GM12878 (cell line): ENCODE results near the gene TACC2. TPM values are rescaled to one million over a fixed set of nuclear protein-coding genes. Genes with fewer than 3 reads are reported as not detected.

Experiments used
- ATAC-seq: fragments of 200-7000 bp; cut with Tn5 transposase; 3 replicates; pipeline ENCODE4 v1.9.1; 2020; ENCODE audit warnings: mild to moderate bottlenecking, moderate library complexity
- BruUV-seq: library from RNA; stranded (reverse); fragments of 400-500 nt; replicated peaks from 2 replicates; lab custom pipeline; 2021; lab: Mats Ljungman, UMichigan
- CTCF ChIA-PET: fragments of 300-600 bp; sonication (Branson Sonifier 250); formaldehyde crosslinking; extraction: SDS; loops from one replicate; lab custom pipeline; 2021; ENCODE audit warnings: inconsistent platforms; lab: Yijun Ruan, JAX
- POLR2A ChIA-PET: fragments of 350-600 bp; formaldehyde crosslinking; extraction: SDS; loops from one replicate; lab custom pipeline; 2021; ENCODE audit warnings: inconsistent platforms; lab: Charles Lee
- RAD21 ChIA-PET: fragments of 300-600 bp; sonication (Branson Sonifier 250); formaldehyde crosslinking; loops from one replicate; lab custom pipeline; 2023; ENCODE audit warnings: antibody characterized with exemption; ENCODE audit not compliant: unreplicated experiment; lab: Charles Lee
- SMC1A ChIA-PET: fragments of 300-600 bp; sonication (Branson Sonifier 250); formaldehyde crosslinking; loops from one replicate; lab custom pipeline; 2023; ENCODE audit not compliant: unreplicated experiment, uncharacterized antibody; lab: Charles Lee
- DNase-seq: peaks from one replicate; pipeline ENCODE4 v3.0.0-alpha.2; 2011; ENCODE audit warnings: low read depth, low spot score
- FAIRE-seq: peaks from 3 replicates; lab custom pipeline; 2011; peaks lifted over from hg19 to GRCh38; lab: Jason Lieb, UNC
- H2AFZ ChIP-seq: 2 replicates; pipeline ENCODE4 v1.6.0; 2011; ENCODE audit warnings: low read depth, low read length, control low read depth; ENCODE audit not compliant: control insufficient read depth
- H3K27ac ChIP-seq: 2 replicates; pipeline ENCODE4 v1.5.1; 2011; ENCODE audit warnings: control low read depth; ENCODE audit not compliant: control insufficient read depth, insufficient read depth
- H3K27me3 ChIP-seq, 2 experiments: replicated peaks in 1 of 2; 2 replicates each; pipeline versions ENCODE4 v1.6.0 to v1.6.1; 2011; ENCODE audit warnings: low read length in 1 of 2; ENCODE audit not compliant: control insufficient read depth in 2 of 2, insufficient read depth in 2 of 2
- H3K36me3 ChIP-seq, 2 experiments: 2 replicates each; pipeline ENCODE4 v1.5.1; 2011; ENCODE audit warnings: low read length in 1 of 2; ENCODE audit not compliant: control insufficient read depth in 2 of 2, insufficient read depth in 2 of 2
- H3K4me1 ChIP-seq: 2 replicates; pipeline ENCODE4 v1.6.1; 2011; ENCODE audit warnings: mild to moderate bottlenecking, low read length, moderate library complexity, mixed read lengths; ENCODE audit not compliant: control insufficient read depth, insufficient read depth
- H3K4me2 ChIP-seq: 2 replicates; pipeline ENCODE4 v1.6.0; 2011; ENCODE audit warnings: control low read depth; ENCODE audit not compliant: control insufficient read depth, insufficient read depth
- H3K4me3 ChIP-seq: fragments of 200-600 bp; sonication (generic); 2 replicates; pipeline ENCODE4 v1.5.1; 2016
- H3K79me2 ChIP-seq: 2 replicates; pipeline ENCODE4 v1.6.0; 2011; ENCODE audit warnings: low read length; ENCODE audit not compliant: control insufficient read depth, insufficient read depth
- H3K9ac ChIP-seq: 2 replicates; pipeline ENCODE4 v1.8.0; 2011; ENCODE audit warnings: low read length, control low read depth, mixed read lengths; ENCODE audit not compliant: control insufficient read depth, insufficient read depth
- H3K9me3 ChIP-seq: replicated peaks from 3 replicates; pipeline ENCODE4 v1.5.1; 2011; ENCODE audit warnings: mild to moderate bottlenecking, low read length; ENCODE audit not compliant: control insufficient read depth, insufficient read depth
- H4K20me1 ChIP-seq: 2 replicates; pipeline ENCODE4 v1.6.0; 2011; ENCODE audit not compliant: control insufficient read depth, insufficient read depth
- EP300 ChIP-seq, 2 experiments: fragments of 150-350 bp in 1 of 2; IDR thresholded peaks; 2 replicates each; pipeline ENCODE4 v1.6.1; 2011 to 2012; ENCODE audit warnings: low read depth in 2 of 2, low read length in 2 of 2, borderline replicate concordance in 1 of 2, improper control_type of control experiment in 1 of 2, inconsistent platforms in 1 of 2; ENCODE audit not compliant: control insufficient read depth in 1 of 2
- HCFC1 ChIP-seq: fragments of 150-350 bp; IDR thresholded peaks from 2 replicates; pipeline ENCODE4 v1.6.1; 2014; ENCODE audit warnings: low read length
- HDAC2 ChIP-seq: fragments of 200-600 bp; sonication (generic); IDR thresholded peaks from 2 replicates; pipeline ENCODE4 v1.6.1; 2017
- MEF2A ChIP-seq: IDR thresholded peaks from 2 replicates; pipeline ENCODE4 v1.6.1; 2011; ENCODE audit warnings: low read depth, mild to moderate bottlenecking, low read length, moderate library complexity; ENCODE audit not compliant: insufficient read depth
- PAX8 ChIP-seq: fragments of 450-650 bp; IDR thresholded peaks from 2 replicates; pipeline ENCODE4 v1.6.1; 2017; ENCODE audit warnings: mild to moderate bottlenecking, moderate library complexity
- POLR2AphosphoS5 ChIP-seq: IDR thresholded peaks from 2 replicates; pipeline ENCODE4 v1.6.1; 2011; ENCODE audit warnings: mild to moderate bottlenecking, low read length, inconsistent platforms
- RCOR1 ChIP-seq: conservative IDR thresholded peaks from 2 replicates; pipeline ENCODE4 v1.6.1; 2012; ENCODE audit warnings: low read depth, low read length, improper control_type of control experiment
- SMAD1 ChIP-seq: fragments of 450-650 bp; IDR thresholded peaks from 2 replicates; pipeline ENCODE4 v1.6.1; 2018; ENCODE audit warnings: mild to moderate bottlenecking, low read depth; ENCODE audit not compliant: partially characterized antibody
- TAF1 ChIP-seq: IDR thresholded peaks from 2 replicates; pipeline ENCODE4 v1.6.1; 2011; ENCODE audit warnings: mild to moderate bottlenecking, low read depth, low read length, borderline replicate concordance
- WGBS: methylation state at CpG from one replicate; pipeline ENCODE4 v1.1.6; 2016; ENCODE audit warnings: low lambda C conversion rate; ENCODE audit not compliant: insufficient replicate concordance, insufficient coverage; ENCODE audit errors: missing lambda C conversion rate; 5-methylcytosine and 5-hydroxymethylcytosine counted together
- in situ Hi-C: fragments of 300-500 bp; cut with MboI; formaldehyde crosslinking; loops from 9 replicates; pipeline ENCODE4 v1.14.3; 2018; ENCODE audit warnings: mixed read lengths
- intact Hi-C: fragments of 100-400 bp; cut with micrococcal nuclease; formaldehyde crosslinking; loops from one replicate; pipeline ENCODE4 v1.14.2; 2022; ENCODE audit not compliant: unreplicated experiment
- polyA plus RNA-seq, 11 experiments: library from polyadenylated mRNA; depleted of rRNA in 4 of 11; unstranded in 6 of 11; stranded (reverse) in 5 of 11; fragments of >200 nt; fragmentation: Nextera tagmentation in 4 of 11; fragmentation: Illumina TruSeq in 1 of 11; extraction: Ambion mirVana in 4 of 11; extraction: Trizol in 1 of 11; gene quantifications; 1 replicate in 1 of 11; 2 replicates in 10 of 11; pipeline versions ENCODE4 v1.2.1 to v1.2.3, GENCODE V29; 2011 to 2016; ENCODE audit warnings: inconsistent platforms in 2 of 11, missing spikeins in 2 of 11, low read depth in 1 of 11
- total RNA-seq, 4 experiments: library from RNA; depleted of rRNA in 3 of 4; stranded (reverse); fragments of >200 nt in 3 of 4; fragmentation: Illumina TruSeq in 1 of 4; extraction: Trizol in 1 of 4; gene quantifications; 2 replicates each; pipeline versions ENCODE4 v1.2.1 to v1.2.3, GENCODE V29; 2013 to 2021
- TF ChIP-seq, protein P1 (sequence below): IDR thresholded peaks from 2 replicates; pipeline ENCODE4 v1.6.1; 2011; ENCODE audit warnings: borderline replicate concordance, low read depth, mild to moderate bottlenecking, moderate library complexity, mixed read lengths, low read length; ENCODE audit not compliant: insufficient read depth; ENCODE audit errors: extremely low read length

TACC2 gene
- total and polyA plus RNA-seq, 10 of the 15 experiments (the other 5 are each of a cell fraction or from before 2014, with no cell fraction given): 0.07 to 0.64 (median 0.13) TPM; not detected in 5

- Histone ChIP-seq H3K27ac (no peak overlapping the region), H3K4me2 (no peak overlapping the region), H3K36me3 (no peaks in the 10 kb centered on the region)
- WGBS: 25% methylated on average over 7 of the region's 7 CpGs
- DNase-seq: no peak
- TF ChIP-seq PAX8 (no peak), HDAC2 (no peak), EP300 (IDR thresholded peaks at IDR 0.05; ENCODE audit: borderline replicate concordance in 1 of 2, control insufficient read depth in 1 of 2, low read depth in 2 of 2, low read length in 2 of 2) (no peak), MEF2A (no peak), POLR2AphosphoS5 (no peak), HCFC1 (no peak), TAF1 (no peak), RCOR1 (no peak), SMAD1 (no peak)
- TF ChIP-seq, protein P1, sequence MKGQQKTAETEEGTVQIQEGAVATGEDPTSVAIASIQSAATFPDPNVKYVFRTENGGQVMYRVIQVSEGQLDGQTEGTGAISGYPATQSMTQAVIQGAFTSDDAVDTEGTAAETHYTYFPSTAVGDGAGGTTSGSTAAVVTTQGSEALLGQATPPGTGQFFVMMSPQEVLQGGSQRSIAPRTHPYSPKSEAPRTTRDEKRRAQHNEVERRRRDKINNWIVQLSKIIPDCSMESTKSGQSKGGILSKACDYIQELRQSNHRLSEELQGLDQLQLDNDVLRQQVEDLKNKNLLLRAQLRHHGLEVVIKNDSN: no peak
- TF ChIP-seq, all 136 proteins: peak for 0
- in situ Hi-C loops: no loop called here
- Histone ChIP-seq H2AFZ (no peak overlapping the region), H3K79me2 (no peaks in the 10 kb centered on the region), H4K20me1 (no peaks in the 10 kb centered on the region), H3K9ac (no peak overlapping the region), H3K4me1 (no peaks in the 10 kb centered on the region), H3K4me3 (no peak overlapping the region), H3K27me3 (peaks cover 1 to 7% of the 10 kb centered on the region in 2 experiments; a peak in 2 of 4 replicates), H3K9me3 (no peaks in the 10 kb centered on the region; the same call in 2 of the 3 replicates)
- no TSS peak for BruUV-seq
- SMC1A ChIA-PET: no interaction called here
- CTCF ChIA-PET: no interaction called here
- ATAC-seq: no peak
- no peak for FAIRE-seq
- RAD21 ChIA-PET: no interaction called here
- intact Hi-C loops: no loop called here
- POLR2A ChIA-PET: no interaction called here
These were observed 297.9 kb downstream of the TACC2 start for GRCh38 chr10:122286867-122287266.
